GM13976 (cell line): ENCODE measurements around the gene GRK1.

ENCODE experiments used
- DNase-seq: peaks from one replicate; pipeline ENCODE4 v3.0.0; 2012; ENCODE audit warnings: low spot score
- CTCF ChIP-seq: IDR thresholded peaks from 2 replicates; pipeline ENCODE4 v1.5.1; 2012; ENCODE audit warnings: borderline replicate concordance, mild to moderate bottlenecking; ENCODE audit not compliant: insufficient read depth; ENCODE audit errors: extremely low read depth, missing control alignments, control extremely low read depth
- in situ Hi-C: fragments of 300-500 bp; cut with MboI; formaldehyde crosslinking; loops from one replicate; pipeline ENCODE4 v1.12.0; 2022; ENCODE audit warnings: low sequenced_read_pairs, mixed read lengths, inconsistent platforms; ENCODE audit not compliant: unreplicated experiment

GRK1 gene

DNA sequence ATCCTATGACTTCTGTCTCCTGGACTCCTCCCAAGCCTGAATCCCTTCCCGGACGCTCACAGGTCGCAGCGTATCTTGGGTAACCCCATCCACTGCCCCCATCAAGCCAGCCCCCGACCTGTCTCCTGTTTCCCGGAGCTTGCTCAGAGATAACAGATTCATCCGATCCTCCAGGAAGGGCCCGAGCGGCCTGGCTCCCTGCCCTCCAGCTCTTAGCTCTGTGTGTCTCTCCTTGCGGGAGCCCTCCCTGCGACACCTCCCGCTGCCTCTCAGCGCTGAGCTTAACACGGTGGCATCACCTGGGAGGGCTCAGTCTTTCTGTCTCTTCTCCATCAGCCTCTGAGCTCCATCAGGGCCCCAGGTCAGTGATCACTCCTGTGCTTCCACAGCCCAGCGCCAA lies 87.7 kb downstream of the GRK1 start:
- no peak for DNase-seq
- in situ Hi-C loops: no loop called here
- no peak for TF ChIP-seq CTCF

DNA sequence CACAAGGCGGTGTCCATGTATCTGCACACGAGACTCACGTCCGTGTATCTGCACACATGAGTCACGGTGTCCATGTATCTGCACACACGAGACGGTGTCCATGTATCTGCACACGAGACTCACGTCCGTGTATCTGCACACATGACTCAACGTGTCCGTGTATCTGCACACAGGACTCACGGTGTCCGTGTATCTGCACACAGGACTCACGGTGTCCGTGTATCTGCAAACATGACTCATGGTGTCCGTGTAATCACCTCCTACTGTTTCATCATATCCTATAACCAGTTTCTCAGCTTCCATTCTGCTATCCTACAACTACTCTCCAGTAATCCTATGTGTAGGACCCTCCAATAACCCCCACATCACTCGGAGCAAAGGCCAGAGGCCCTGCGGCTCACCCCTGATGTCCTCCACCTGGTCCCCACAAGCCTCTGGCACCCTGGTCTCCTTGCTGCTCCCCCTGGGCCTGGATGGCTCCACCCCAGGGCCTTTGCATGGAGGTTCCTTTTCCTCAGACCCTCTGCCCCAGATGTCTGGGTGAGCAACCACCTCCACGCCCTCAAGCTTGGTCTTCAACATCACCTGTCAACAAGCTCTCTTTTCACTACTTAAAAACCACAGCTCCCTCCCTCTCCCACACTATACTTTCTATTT lies 89.5 kb downstream of the GRK1 start:
- in situ Hi-C loops: no loop called here
- TF ChIP-seq CTCF: no peak
- DNase-seq: no peak

- no peak for TF ChIP-seq CTCF
- peak; percentile 96 for DNase-seq
- in situ Hi-C loops: no loop called here
These were observed 91.9 kb downstream of the GRK1 start, which contains the start of gene TMEM255B for GRCh38 chr13:113758651-113759524. Gene TMEM255B (plus strand): TSS chr13:113759226. CDS start chr13:113759270, 44 bp downstream.

- in situ Hi-C loops: no loop called here
- TF ChIP-seq CTCF: no peak
- DNase-seq: no peak
These were observed 92.6 kb downstream of the GRK1 start for GRCh38 chr13:113759525-113760137.

DNA sequence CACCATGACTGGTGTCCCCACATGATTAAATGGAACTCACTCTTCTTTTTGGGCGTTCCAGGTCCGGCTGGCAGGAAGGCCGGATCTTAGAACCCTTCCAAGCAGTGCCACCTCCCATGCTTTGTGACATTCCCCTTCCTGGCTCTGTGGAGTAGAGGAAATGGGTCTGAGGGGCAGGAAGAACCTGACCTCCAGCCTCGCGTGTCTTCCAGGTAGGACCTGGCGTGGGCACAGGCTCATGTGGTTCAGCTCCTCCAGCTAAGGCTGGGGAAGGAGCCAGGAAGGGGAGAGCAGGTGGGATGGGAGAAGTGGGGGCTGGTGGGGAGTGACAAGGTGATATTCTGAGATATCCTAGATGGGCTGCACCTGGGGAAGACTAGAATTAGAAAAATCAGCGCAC lies 94.1 kb downstream of the GRK1 start:
- DNase-seq: no peak
- TF ChIP-seq CTCF: no peak
- in situ Hi-C loops: no loop called here

- no peak for TF ChIP-seq CTCF
- in situ Hi-C loops: no loop called here
- no peak for DNase-seq
These were observed 95.1 kb downstream of the GRK1 start for GRCh38 chr13:113762075-113762474.
